ENCODE measurements around the gene CLTA.

DNA sequence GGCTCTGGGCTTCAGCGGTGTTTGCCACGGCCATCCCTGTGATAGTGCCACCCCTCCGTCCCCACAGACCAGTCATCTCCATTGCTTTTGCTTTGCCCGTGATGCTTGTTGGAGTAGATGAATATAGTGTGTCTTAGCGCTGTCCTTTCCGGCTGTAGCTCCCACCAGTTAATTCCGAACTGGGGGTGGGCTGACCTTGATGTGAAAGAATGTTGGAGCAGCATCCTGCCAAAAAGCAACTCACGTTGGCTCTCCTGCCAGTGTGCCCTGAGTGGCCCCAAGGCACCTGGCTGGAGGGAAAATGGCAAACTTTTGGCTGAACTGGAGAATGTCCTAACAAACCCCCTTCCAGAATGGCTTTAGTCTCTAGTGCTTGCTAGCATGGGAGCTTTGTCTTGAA lies 20.0 kb downstream of the CLTA start:
- TF ChIP-seq POLR2AphosphoS5 (IDR thresholded peaks at IDR 0.05; ENCODE audit: low read depth, low read length): no peak
- TF ChIP-seq TAF1 (IDR thresholded peaks at IDR 0.05; ENCODE audit: borderline replicate concordance, low read depth, low read length): no peak
